Muscle of leg (tissue), 11 donors: Measurements from ENCODE around the gene NUP93. TPM values are rescaled to one million over a fixed set of nuclear protein-coding genes. Genes with fewer than 3 reads are reported as not detected.

Experiments
- DNase-seq: peaks from one replicate; pipeline ENCODE4 v3.0.0; 2013
- H3K27ac ChIP-seq: one replicate; pipeline ENCODE4 v1.5.1; 2013; ENCODE audit warnings: mild to moderate bottlenecking, low read length, control low read depth
- H3K27me3 ChIP-seq: one replicate; pipeline ENCODE4 v1.6.1; 2013; ENCODE audit warnings: low read length; ENCODE audit not compliant: control insufficient read depth, insufficient read depth
- H3K36me3 ChIP-seq: one replicate; pipeline ENCODE4 v1.6.1; 2013; ENCODE audit warnings: low read length; ENCODE audit not compliant: control insufficient read depth, insufficient read depth
- H3K4me1 ChIP-seq: one replicate; pipeline ENCODE4 v1.6.1; 2013; ENCODE audit warnings: low read length; ENCODE audit not compliant: control insufficient read depth, insufficient read depth
- H3K4me3 ChIP-seq: one replicate; pipeline ENCODE4 v1.5.1; 2013; ENCODE audit warnings: low read length, control low read depth
- H3K9me3 ChIP-seq: replicated peaks from 2 replicates; pipeline ENCODE4 v1.6.1; 2013; ENCODE audit warnings: low read depth, low read length; ENCODE audit not compliant: control insufficient read depth
- WGBS: methylation state at CpG from one replicate; pipeline ENCODE4 v1.1.5; 2013; ENCODE audit warnings: missing lambda C conversion rate; ENCODE audit not compliant: insufficient coverage; 5-methylcytosine and 5-hydroxymethylcytosine counted together
- polyA plus RNA-seq, 8 donors: library from polyadenylated mRNA; unstranded; fragments of 120-200 nt; gene quantifications; one replicate each; pipeline versions ENCODE4 v1.2.1 to v1.2.3, GENCODE V29; 2013; ENCODE audit warnings: inconsistent platforms in 1 of 8, low replicate concordance in 1 of 8; ENCODE audit not compliant: insufficient read length in 8 of 8, insufficient read depth in 1 of 8
- total RNA-seq: library from RNA; stranded (reverse); fragments of 120-200 nt; gene quantifications from one replicate; pipeline ENCODE4 v1.2.4, GENCODE V29; 2013

The NUP93 gene
- total and polyA plus RNA-seq, 9 donors, result 42.9 to 54.6 (median 45.9) TPM

GRCh38 chr16:56825826-56826225 lies 95.9 kb downstream of the NUP93 start:
- Histone ChIP-seq H3K4me1 (no peaks in the 10 kb centered on the region), H3K27ac (no peak overlapping the region), H3K36me3 (peaks cover 46% of the 10 kb centered on the region), H3K9me3 (no peaks in the 10 kb centered on the region), H3K27me3 (no peaks in the 10 kb centered on the region), H3K4me3 (no peak overlapping the region)
- DNase-seq, result no peak

GRCh38 chr16:56828647-56829046 lies 98.7 kb downstream of the NUP93 start:
- H3K27ac ChIP-seq, result no peak overlapping the region
- no peak overlapping the region for H3K4me3 ChIP-seq
- peaks cover 51% of the 10 kb centered on the region for H3K36me3 ChIP-seq
- H3K27me3 ChIP-seq, result no peaks in the 10 kb centered on the region
- DNase-seq, result no peak
- H3K9me3 ChIP-seq, result no peaks in the 10 kb centered on the region
- WGBS, result 100% methylated on average over 1 of the region's 1 CpG
- no peaks in the 10 kb centered on the region for H3K4me1 ChIP-seq

- Histone ChIP-seq H3K4me3 (no peak overlapping the region), H3K4me1 (no peaks in the 10 kb centered on the region), H3K27ac (no peak overlapping the region), H3K9me3 (no peaks in the 10 kb centered on the region), H3K27me3 (no peaks in the 10 kb centered on the region), H3K36me3 (peaks cover 67% of the 10 kb centered on the region)
- no peak for DNase-seq
- no CpG with 5 or more reads among the region's 2 CpGs for WGBS
Observed at GRCh38 chr16:56830669-56831068, 100.7 kb downstream of the NUP93 start.

GRCh38 chr16:56832768-56833167 lies 102.8 kb downstream of the NUP93 start:
- Histone ChIP-seq H3K9me3 (no peaks in the 10 kb centered on the region), H3K27me3 (no peaks in the 10 kb centered on the region), H3K27ac (no peak overlapping the region), H3K36me3 (peaks cover 69% of the 10 kb centered on the region), H3K4me1 (no peaks in the 10 kb centered on the region), H3K4me3 (no peak overlapping the region)
- DNase-seq, result no peak

GRCh38 chr16:56833243-56833970 lies 103.5 kb downstream of the NUP93 start:
- H3K4me1 ChIP-seq, result no peaks in the 10 kb centered on the region
- no peaks in the 10 kb centered on the region for H3K27me3 ChIP-seq
- H3K4me3 ChIP-seq, result no peak overlapping the region
- H3K27ac ChIP-seq, result no peak overlapping the region
- WGBS, result 93% methylated on average over 5 of the region's 9 CpGs
- peaks cover 74% of the 10 kb centered on the region for H3K36me3 ChIP-seq
- no peak for DNase-seq
- no peaks in the 10 kb centered on the region for H3K9me3 ChIP-seq

GRCh38 chr16:56835320-56835719 lies 105.4 kb downstream of the NUP93 start:
- DNase-seq, result no peak
- Histone ChIP-seq H3K4me3 (no peak overlapping the region), H3K27me3 (no peaks in the 10 kb centered on the region), H3K27ac (no peak overlapping the region), H3K4me1 (no peaks in the 10 kb centered on the region), H3K9me3 (no peaks in the 10 kb centered on the region), H3K36me3 (peaks cover 67% of the 10 kb centered on the region)
- WGBS, result no CpG with 5 or more reads among the region's 2 CpGs

GRCh38 chr16:56836410-56837230 lies 106.7 kb downstream of the NUP93 start:
- Histone ChIP-seq H3K27ac (no peak overlapping the region), H3K4me3 (no peak overlapping the region), H3K27me3 (no peaks in the 10 kb centered on the region), H3K36me3 (peaks cover 63% of the 10 kb centered on the region), H3K9me3 (no peaks in the 10 kb centered on the region), H3K4me1 (peaks cover 4% of the 10 kb centered on the region)
- no peak for DNase-seq
- WGBS, result 80% methylated on average over 1 of the region's 5 CpGs

GRCh38 chr16:56838622-56839337 lies 108.9 kb downstream of the NUP93 start:
- peaks cover 6% of the 10 kb centered on the region for H3K4me1 ChIP-seq
- no peak for DNase-seq
- H3K27me3 ChIP-seq, result no peaks in the 10 kb centered on the region
- no peak overlapping the region for H3K4me3 ChIP-seq
- WGBS, result 100% methylated on average over 3 of the region's 9 CpGs
- H3K36me3 ChIP-seq, result peaks cover 60% of the 10 kb centered on the region
- H3K9me3 ChIP-seq, result no peaks in the 10 kb centered on the region
- no peak overlapping the region for H3K27ac ChIP-seq

GRCh38 chr16:56841233-56841632 lies 111.3 kb downstream of the NUP93 start:
- H3K9me3 ChIP-seq, result no peaks in the 10 kb centered on the region
- H3K36me3 ChIP-seq, result peaks cover 62% of the 10 kb centered on the region
- peaks cover 6% of the 10 kb centered on the region for H3K4me1 ChIP-seq
- DNase-seq, result peak; percentile 87
- no peak overlapping the region for H3K4me3 ChIP-seq
- no peak overlapping the region for H3K27ac ChIP-seq
- 20% methylated on average over 1 of the region's 2 CpGs for WGBS
- H3K27me3 ChIP-seq, result no peaks in the 10 kb centered on the region

GRCh38 chr16:56841659-56842058 lies 111.7 kb downstream of the NUP93 start:
- no peak overlapping the region for H3K4me3 ChIP-seq
- no peaks in the 10 kb centered on the region for H3K9me3 ChIP-seq
- no peaks in the 10 kb centered on the region for H3K27me3 ChIP-seq
- 55% methylated on average over 7 of the region's 10 CpGs for WGBS
- H3K36me3 ChIP-seq, result peaks cover 57% of the 10 kb centered on the region
- no peak overlapping the region for H3K27ac ChIP-seq
- H3K4me1 ChIP-seq, result peaks cover 6% of the 10 kb centered on the region
- no peak for DNase-seq
